H9 (cell line): ENCODE data around the gene SRSF7. TPM values are rescaled to one million over a fixed set of nuclear protein-coding genes. Genes with fewer than 3 reads are reported as not detected.
A peak's percentile ranks its signal among the peaks of the same experiment; 100 is the strongest.
"Not testable (repeated sequence)": the region's sequence is repeated elsewhere in the genome, so short reads cannot be mapped to it uniquely, and the experiment has no call there.

Source experiments
- DNase-seq: peaks from one replicate; pipeline ENCODE4 v3.0.0-alpha.2; 2017
- H2AFZ ChIP-seq: one replicate; pipeline ENCODE4 v1.6.1; 2013; ENCODE audit warnings: mild to moderate bottlenecking, low read length, control low read depth, moderate library complexity
- H2AK5ac ChIP-seq: 2 replicates; pipeline ENCODE4 v1.6.1; 2013; ENCODE audit warnings: low read length, control low read depth, mixed read lengths; ENCODE audit not compliant: insufficient read length
- H2BK120ac ChIP-seq: one replicate; pipeline ENCODE4 v1.6.1; 2013; ENCODE audit warnings: low read depth, mild to moderate bottlenecking, low read length, control low read depth, inconsistent platforms; ENCODE audit not compliant: poor library complexity, severe bottlenecking
- H2BK12ac ChIP-seq: 2 replicates; pipeline ENCODE4 v1.6.1; 2013; ENCODE audit warnings: low read length, control low read depth, mixed read lengths, low read depth; ENCODE audit not compliant: insufficient read length
- H2BK15ac ChIP-seq: 2 replicates; pipeline ENCODE4 v1.6.1; 2013; ENCODE audit warnings: low read depth, low read length, control low read depth
- H2BK20ac ChIP-seq: one replicate; pipeline ENCODE4 v1.6.1; 2013; ENCODE audit warnings: low read depth, mild to moderate bottlenecking, low read length, control low read depth, inconsistent platforms; ENCODE audit not compliant: poor library complexity, severe bottlenecking
- H2BK5ac ChIP-seq: 2 replicates; pipeline ENCODE4 v1.6.1; 2013; ENCODE audit warnings: low read length, control low read depth, mixed read lengths; ENCODE audit not compliant: insufficient read length
- H3K14ac ChIP-seq: 2 replicates; pipeline ENCODE4 v1.6.1; 2013; ENCODE audit warnings: low read length, control low read depth; ENCODE audit not compliant: insufficient read depth
- H3K18ac ChIP-seq: 2 replicates; pipeline ENCODE4 v1.6.1; 2013; ENCODE audit warnings: low read depth, mild to moderate bottlenecking, mixed read lengths, low read length, control low read depth; ENCODE audit not compliant: insufficient read length
- H3K23ac ChIP-seq: 2 replicates; pipeline ENCODE4 v1.6.1; 2013; ENCODE audit warnings: low read length, control low read depth, mixed read lengths, low read depth; ENCODE audit not compliant: insufficient read length
- H3K23me2 ChIP-seq: 2 replicates; pipeline ENCODE4 v1.6.1; 2013; ENCODE audit warnings: low read depth, mild to moderate bottlenecking, mixed read lengths, low read length, control low read depth; ENCODE audit not compliant: insufficient read length, poor library complexity, severe bottlenecking
- H3K27ac ChIP-seq: 2 replicates; pipeline ENCODE4 v1.5.1; 2013; ENCODE audit warnings: low read length, control low read depth, mixed read lengths, low read depth; ENCODE audit not compliant: insufficient read length
- H3K27me3 ChIP-seq: 2 replicates; pipeline ENCODE4 v1.6.1; 2013; ENCODE audit warnings: low read length, control low read depth, inconsistent platforms; ENCODE audit not compliant: insufficient read depth
- H3K4ac ChIP-seq: 2 replicates; pipeline ENCODE4 v1.6.1; 2013; ENCODE audit warnings: low read depth, mild to moderate bottlenecking, control low read depth, inconsistent platforms, low read length, moderate library complexity
- H3K4me1 ChIP-seq: 2 replicates; pipeline ENCODE4 v1.6.1; 2013; ENCODE audit warnings: low read length, control low read depth, inconsistent platforms; ENCODE audit not compliant: insufficient read depth
- H3K4me2 ChIP-seq: 2 replicates; pipeline ENCODE4 v1.6.1; 2013; ENCODE audit warnings: low read length, control low read depth, mixed read lengths; ENCODE audit not compliant: insufficient read length, insufficient read depth
- H3K56ac ChIP-seq: 2 replicates; pipeline ENCODE4 v1.6.1; 2013; ENCODE audit warnings: low read depth, mild to moderate bottlenecking, mixed read lengths, low read length, control low read depth; ENCODE audit not compliant: insufficient read length
- H3K79me1 ChIP-seq: 2 replicates; pipeline ENCODE4 v1.6.1; 2013; ENCODE audit warnings: low read depth, mild to moderate bottlenecking, moderate library complexity, low read length, control low read depth, inconsistent platforms; ENCODE audit not compliant: insufficient read depth, poor library complexity, severe bottlenecking
- H3K79me2 ChIP-seq: 2 replicates; pipeline ENCODE4 v1.6.1; 2013; ENCODE audit warnings: low read length, control low read depth, inconsistent platforms; ENCODE audit not compliant: insufficient read depth
- H3K9ac ChIP-seq: 2 replicates; pipeline ENCODE4 v1.6.1; 2013; ENCODE audit warnings: low read length, control low read depth, mixed read lengths; ENCODE audit not compliant: insufficient read length; ENCODE audit errors: extremely low read depth
- H3K9me3 ChIP-seq: one replicate; pipeline ENCODE4 v1.6.1; 2013; ENCODE audit warnings: low read depth, low read length, inconsistent platforms; ENCODE audit not compliant: control insufficient read depth
- H3T11ph ChIP-seq: one replicate; pipeline ENCODE4 v1.6.1; 2013; ENCODE audit warnings: mild to moderate bottlenecking, low read length, control low read depth, inconsistent platforms
- H4K20me1 ChIP-seq: one replicate; pipeline ENCODE4 v1.6.1; 2013; ENCODE audit not compliant: control insufficient read depth, insufficient read length, insufficient read depth
- H4K5ac ChIP-seq: 2 replicates; pipeline ENCODE4 v1.6.1; 2013; ENCODE audit warnings: low read depth, mild to moderate bottlenecking, mixed read lengths, low read length, control low read depth; ENCODE audit not compliant: insufficient read length
- H4K8ac ChIP-seq: replicated peaks from 2 replicates; pipeline ENCODE4 v1.6.1; 2013; ENCODE audit warnings: low read length, control low read depth, mixed read lengths, low read depth; ENCODE audit not compliant: insufficient read length
- H4K91ac ChIP-seq: 2 replicates; pipeline ENCODE4 v1.6.1; 2013; ENCODE audit warnings: low read depth, mild to moderate bottlenecking, moderate library complexity, mixed read lengths, low read length, control low read depth; ENCODE audit not compliant: insufficient read length
- H3K27ac Mint-ChIP-seq, 3 experiments: 2 replicates in 2 of 3; 3 replicates in 1 of 3; pipeline ENCODE4 v1.8.0; 2020 to 2021; ENCODE audit warnings: mixed read lengths in 3 of 3, mild to moderate bottlenecking in 1 of 3, moderate library complexity in 1 of 3
- H3K27me3 Mint-ChIP-seq: 2 replicates; pipeline ENCODE4 v1.8.0; 2021; ENCODE audit warnings: low read depth, mild to moderate bottlenecking, moderate library complexity, mixed read lengths
- H3K36me3 Mint-ChIP-seq, 3 experiments: 2 replicates in 2 of 3; 3 replicates in 1 of 3; pipeline ENCODE4 v1.8.0; 2020 to 2021; ENCODE audit warnings: low read depth in 3 of 3, mixed read lengths in 3 of 3; ENCODE audit not compliant: insufficient read depth in 1 of 3
- H3K4me1 Mint-ChIP-seq, 2 experiments: 2 replicates each; pipeline ENCODE4 v1.8.0; 2020; ENCODE audit warnings: mixed read lengths in 2 of 2
- H3K4me3 Mint-ChIP-seq, 2 experiments: 2 replicates in 1 of 2; 3 replicates in 1 of 2; pipeline ENCODE4 v1.8.0; 2020 to 2021; ENCODE audit warnings: mild to moderate bottlenecking in 2 of 2, mixed read lengths in 2 of 2, moderate library complexity in 1 of 2
- H3K9me3 Mint-ChIP-seq, 2 experiments: 2 replicates in 1 of 2; 3 replicates in 1 of 2; pipeline ENCODE4 v1.8.0; 2020; ENCODE audit warnings: mild to moderate bottlenecking in 2 of 2, mixed read lengths in 2 of 2, moderate library complexity in 1 of 2
- WGBS: extraction: QIAGEN DNeasy Blood & Tissue Kit; methylation state at CpG from one replicate; pipeline ENCODE4 v1.1.7; 2013; ENCODE audit warnings: missing lambda C conversion rate, low lambda C conversion rate, mixed read lengths; ENCODE audit not compliant: insufficient read length; ENCODE audit errors: extremely low coverage; 5-methylcytosine and 5-hydroxymethylcytosine counted together
- total RNA-seq: library from RNA; stranded (reverse); gene quantifications from 2 replicates; pipeline ENCODE4 v1.2.1, GENCODE V29; 2021
- TF ChIP-seq, protein P1 (sequence below): fragments of 200-600 bp; sonication (generic); conservative IDR thresholded peaks from 3 replicates; pipeline ENCODE4 v1.8.0; 2021; ENCODE audit warnings: antibody characterized with exemption, mild to moderate bottlenecking

The SRSF7 gene
- total RNA-seq, 1 experiment from 2014 or later = 576 TPM

GRCh38 chr2:38716185-38716584, 35.0 kb downstream of the SRSF7 start:
- DNase-seq = no peak
- H3K27ac Mint-ChIP-seq = peak overlapping the region in 1 of 3 experiments; percentile 63; a peak in 3 of 7 replicates

DNA sequence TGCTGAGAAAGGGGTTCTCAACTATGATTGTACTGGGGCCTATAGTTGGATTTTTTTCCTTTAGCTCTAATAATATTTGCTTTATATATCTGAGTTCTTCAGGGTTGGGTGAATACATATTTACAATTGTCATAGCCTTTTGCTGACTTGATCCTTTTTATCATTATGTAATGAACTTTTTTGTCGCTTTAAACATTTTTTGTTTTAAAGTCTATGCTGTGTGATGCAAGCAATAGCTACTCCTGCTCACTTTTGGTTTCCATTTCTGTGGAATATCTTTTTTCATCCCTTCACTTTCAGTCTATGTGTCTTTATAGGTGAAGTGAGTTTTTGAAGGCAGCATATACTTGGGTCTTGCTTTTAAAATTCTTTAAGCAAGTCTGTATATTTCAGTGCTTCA, 36.2 kb downstream of the SRSF7 start:
- H3K4me3 Mint-ChIP-seq, H3K4ac ChIP-seq, H3K27me3 Mint-ChIP-seq, H3K79me2 ChIP-seq, H3T11ph ChIP-seq, H3K56ac ChIP-seq, H3K27ac Mint-ChIP-seq, H3K18ac ChIP-seq, H4K8ac ChIP-seq, H2BK120ac ChIP-seq, H2AK5ac ChIP-seq, H4K20me1 ChIP-seq, H2BK5ac ChIP-seq, H3K79me1 ChIP-seq, H3K4me1 Mint-ChIP-seq, H2BK15ac ChIP-seq, H3K9ac ChIP-seq, H3K23me2 ChIP-seq, DNase-seq, H3K9me3 ChIP-seq, H3K23ac ChIP-seq, H2BK20ac ChIP-seq, H2BK12ac ChIP-seq, H4K91ac ChIP-seq, H3K27ac ChIP-seq, H3K9me3 Mint-ChIP-seq, H3K14ac ChIP-seq, H2AFZ ChIP-seq, H3K36me3 Mint-ChIP-seq, H3K4me2 ChIP-seq, H3K27me3 ChIP-seq, H3K4me1 ChIP-seq, H4K5ac ChIP-seq: not testable (repeated sequence)
- no CpG with 5 or more reads among the region's 1 CpG for WGBS

More at GRCh38 chr2:38716185-38716584, 35.0 kb downstream of the SRSF7 start:
- Histone ChIP-seq H2AFZ (no peak overlapping the region), H3K27me3 (no peaks in the 10 kb centered on the region), H3K79me1 (no peaks in the 10 kb centered on the region), H3K4ac (no peak overlapping the region), H4K8ac (no peak overlapping the region), H3K79me2 (no peaks in the 10 kb centered on the region), H4K91ac (no peak overlapping the region), H2BK5ac (no peak overlapping the region), H3K4me1 (no peaks in the 10 kb centered on the region), H3K9me3 (no peaks in the 10 kb centered on the region), H3K4me2 (no peak overlapping the region), H4K5ac (no peak overlapping the region), H3K9ac (no peak overlapping the region), H3T11ph (no peak overlapping the region), H4K20me1 (no peaks in the 10 kb centered on the region), H3K14ac (no peak overlapping the region), H2BK12ac (no peak overlapping the region), H3K56ac (no peak overlapping the region), H3K23me2 (no peaks in the 10 kb centered on the region), H3K23ac (no peak overlapping the region), H2BK15ac (no peak overlapping the region), H2AK5ac (no peak overlapping the region), H3K18ac (no peak overlapping the region), H2BK120ac (no peak overlapping the region), H3K27ac (no peak overlapping the region), H2BK20ac (no peak overlapping the region)
- TF ChIP-seq, protein P1, sequence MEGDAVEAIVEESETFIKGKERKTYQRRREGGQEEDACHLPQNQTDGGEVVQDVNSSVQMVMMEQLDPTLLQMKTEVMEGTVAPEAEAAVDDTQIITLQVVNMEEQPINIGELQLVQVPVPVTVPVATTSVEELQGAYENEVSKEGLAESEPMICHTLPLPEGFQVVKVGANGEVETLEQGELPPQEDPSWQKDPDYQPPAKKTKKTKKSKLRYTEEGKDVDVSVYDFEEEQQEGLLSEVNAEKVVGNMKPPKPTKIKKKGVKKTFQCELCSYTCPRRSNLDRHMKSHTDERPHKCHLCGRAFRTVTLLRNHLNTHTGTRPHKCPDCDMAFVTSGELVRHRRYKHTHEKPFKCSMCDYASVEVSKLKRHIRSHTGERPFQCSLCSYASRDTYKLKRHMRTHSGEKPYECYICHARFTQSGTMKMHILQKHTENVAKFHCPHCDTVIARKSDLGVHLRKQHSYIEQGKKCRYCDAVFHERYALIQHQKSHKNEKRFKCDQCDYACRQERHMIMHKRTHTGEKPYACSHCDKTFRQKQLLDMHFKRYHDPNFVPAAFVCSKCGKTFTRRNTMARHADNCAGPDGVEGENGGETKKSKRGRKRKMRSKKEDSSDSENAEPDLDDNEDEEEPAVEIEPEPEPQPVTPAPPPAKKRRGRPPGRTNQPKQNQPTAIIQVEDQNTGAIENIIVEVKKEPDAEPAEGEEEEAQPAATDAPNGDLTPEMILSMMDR = no peak
- Mint-ChIP-seq H3K4me3 (no peak overlapping the region), H3K4me1 (no peaks in the 10 kb centered on the region), H3K9me3 (peaks cover 2 to 4% of the 10 kb centered on the region in 2 experiments; a peak in 2 of 5 replicates), H3K27me3 (no peaks in the 10 kb centered on the region), H3K36me3 (peaks cover 3 to 6% (median 5%) of the 10 kb centered on the region in 3 experiments)
- no CpG with 5 or more reads among the region's 6 CpGs for WGBS
